Measurements from ENCODE around the gene RPA1. TPM values are rescaled to one million over a fixed set of nuclear protein-coding genes. Genes with fewer than 3 reads are reported as not detected.

Gene RPA1
- polyA plus RNA-seq, 1 donor from 2014 or later, result 8.4 TPM

GRCh38 chr17:1860978-1861377 lies 31.2 kb downstream of the RPA1 start:
- no peak overlapping the region for H3K4me2 ChIP-seq (ENCODE audit: low read length)
- no peak overlapping the region for H2AFZ ChIP-seq (ENCODE audit: low read depth, low read length)
- no peak overlapping the region for H3K4me3 ChIP-seq (ENCODE audit: low read length)
- no peak overlapping the region for H3K9ac ChIP-seq (ENCODE audit: low read length)
- H3K9me3 ChIP-seq (ENCODE audit: low read length), result no peaks in the 10 kb centered on the region
- H3K79me2 ChIP-seq (replicated peaks; ENCODE audit: insufficient read depth, low read length), result no peaks in the 10 kb centered on the region
- H3K9me2 ChIP-seq (ENCODE audit: insufficient read depth, low read length), result no peaks in the 10 kb centered on the region
- no peaks in the 10 kb centered on the region for H3F3A ChIP-seq (ENCODE audit: insufficient read depth, low read length, poor library complexity, severe bottlenecking)
- H3K27ac ChIP-seq (ENCODE audit: low read length), result no peak overlapping the region
- H3K27me3 ChIP-seq (ENCODE audit: insufficient read depth, low read depth, low read length), result no peaks in the 10 kb centered on the region
- H3K36me3 ChIP-seq (ENCODE audit: insufficient read depth, low read length), result no peaks in the 10 kb centered on the region
- no peaks in the 10 kb centered on the region for H4K20me1 ChIP-seq (ENCODE audit: insufficient read depth)
- TF ChIP-seq SMC3 (conservative IDR thresholded peaks at IDR 0.05; ENCODE audit: poor library complexity), result no peak
- TF ChIP-seq RAD21 (conservative IDR thresholded peaks at IDR 0.05), result no peak
- TF ChIP-seq EP300 (conservative IDR thresholded peaks at IDR 0.05; ENCODE audit: poor library complexity, severe bottlenecking), result no peak
- no peak for TF ChIP-seq REST (IDR thresholded peaks at IDR 0.05; ENCODE audit: borderline replicate concordance)
- TF ChIP-seq EZH2 (IDR thresholded peaks at IDR 0.05; ENCODE audit: borderline replicate concordance, insufficient read depth, low read length, poor library complexity, severe bottlenecking), result no peak
- TF ChIP-seq MXI1 (conservative IDR thresholded peaks at IDR 0.05; ENCODE audit: poor library complexity, severe bottlenecking), result no peak
- TF ChIP-seq TAF1 (IDR thresholded peaks at IDR 0.05; ENCODE audit: low read depth), result no peak
- no peak for TF ChIP-seq CTCF (IDR thresholded peaks at IDR 0.05; ENCODE audit: poor library complexity, severe bottlenecking)
- no peak for TF ChIP-seq POLR2AphosphoS5 (IDR thresholded peaks at IDR 0.05)

GRCh38 chr17:1861391-1862010 lies 31.7 kb downstream of the RPA1 start:
- Histone ChIP-seq H3K4me2 (ENCODE audit: low read length) (no peak overlapping the region), H3K79me2 (replicated peaks; ENCODE audit: insufficient read depth, low read length) (no peaks in the 10 kb centered on the region), H4K20me1 (ENCODE audit: insufficient read depth) (no peaks in the 10 kb centered on the region), H3K27ac (ENCODE audit: low read length) (no peak overlapping the region), H3K27me3 (ENCODE audit: insufficient read depth, low read depth, low read length) (no peaks in the 10 kb centered on the region), H3K4me3 (ENCODE audit: low read length) (no peak overlapping the region), H3K9ac (ENCODE audit: low read length) (no peak overlapping the region), H3F3A (ENCODE audit: insufficient read depth, low read length, poor library complexity, severe bottlenecking) (no peaks in the 10 kb centered on the region), H2AFZ (ENCODE audit: low read depth, low read length) (no peak overlapping the region), H3K9me2 (ENCODE audit: insufficient read depth, low read length) (no peaks in the 10 kb centered on the region), H3K9me3 (ENCODE audit: low read length) (no peaks in the 10 kb centered on the region), H3K36me3 (ENCODE audit: insufficient read depth, low read length) (no peaks in the 10 kb centered on the region)
- TF ChIP-seq RAD21 (conservative IDR thresholded peaks at IDR 0.05) (no peak), EP300 (conservative IDR thresholded peaks at IDR 0.05; ENCODE audit: poor library complexity, severe bottlenecking) (no peak), POLR2AphosphoS5 (IDR thresholded peaks at IDR 0.05) (no peak), CTCF (IDR thresholded peaks at IDR 0.05; ENCODE audit: poor library complexity, severe bottlenecking) (no peak), TAF1 (IDR thresholded peaks at IDR 0.05; ENCODE audit: low read depth) (no peak), SMC3 (conservative IDR thresholded peaks at IDR 0.05; ENCODE audit: poor library complexity) (no peak), REST (IDR thresholded peaks at IDR 0.05; ENCODE audit: borderline replicate concordance) (no peak), MXI1 (conservative IDR thresholded peaks at IDR 0.05; ENCODE audit: poor library complexity, severe bottlenecking) (no peak), EZH2 (IDR thresholded peaks at IDR 0.05; ENCODE audit: borderline replicate concordance, insufficient read depth, low read length, poor library complexity, severe bottlenecking) (no peak)

All from neural cell (in vitro differentiated cells).